ENCODE data around the gene DCXR.

- TF ChIP-seq CTCF (IDR thresholded peaks at IDR 0.05; ENCODE audit: low read depth, low read length) (no peak), MYC (IDR thresholded peaks at IDR 0.05; ENCODE audit: low read depth, low read length) (no peak), POLR2A (IDR thresholded peaks at IDR 0.05; ENCODE audit: extremely low read depth, insufficient read length) (no peak), MAX (IDR thresholded peaks at IDR 0.05; ENCODE audit: low read depth, low read length) (no peak)
Measured at GRCh38 chr17:82058855-82059249, 21.4 kb upstream of the DCXR start.
